Adrenal gland (tissue), 5 donors: ENCODE measurements around the gene PLXNC1.

ENCODE experiments used
- CTCF ChIP-seq, 6 experiments: fragments of 450-650 bp in 4 of 6; fragments of 200-600 bp in 2 of 6; sonication (generic) in 1 of 6; IDR thresholded peaks; 1 replicate in 5 of 6; 2 replicates in 1 of 6; pipeline versions ENCODE4 v1.5.1 to v1.8.0; 2016 to 2021; ENCODE audit warnings: antibody characterized with exemption in 6 of 6, mild to moderate bottlenecking in 2 of 6, moderate library complexity in 1 of 6
- POLR2A ChIP-seq, 2 donors: fragments of 450-650 bp; IDR thresholded peaks; one replicate each; pipeline ENCODE4 v1.6.1; 2017; ENCODE audit warnings: antibody characterized with exemption in 2 of 2, mild to moderate bottlenecking in 2 of 2, moderate library complexity in 1 of 2
- donor health status: DM: no; HTN: no; CAD: no.

GRCh38 chr12:94158666-94159065 lies 10.3 kb downstream of the PLXNC1 start:
- TF ChIP-seq CTCF (IDR thresholded peaks at IDR 0.05) (no peak), POLR2A (IDR thresholded peaks at IDR 0.05) (no peak)
